GM21515 (cell line): Measurements from ENCODE around the gene PUS3.
"Not testable (repeated sequence)": the region's sequence is repeated elsewhere in the genome, so short reads cannot be mapped to it uniquely, and the experiment has no call there.

ENCODE experiments used
- ATAC-seq: cut with Tn5 transposase; IDR thresholded peaks from one replicate; pipeline ENCODE4 v1.9.1; 2021; ENCODE audit not compliant: unreplicated experiment

Gene PUS3

GRCh38 chr11:125872138-125872491 lies 30.9 kb downstream of the PUS3 start:
- ATAC-seq = no peak

- ATAC-seq = no peak
These were observed 31.4 kb downstream of the PUS3 start for GRCh38 chr11:125871391-125872137.

GRCh38 chr11:125869521-125869920 lies 33.5 kb downstream of the PUS3 start:
- no peak for ATAC-seq

- ATAC-seq = not testable (repeated sequence)
These were observed 37.7 kb downstream of the PUS3 start for GRCh38 chr11:125865354-125865753.

- ATAC-seq = not testable (repeated sequence)
These were observed 40.2 kb downstream of the PUS3 start for GRCh38 chr11:125862786-125863185.

GRCh38 chr11:125857670-125858069 lies 45.3 kb downstream of the PUS3 start:
- ATAC-seq = not testable (repeated sequence)

- no peak for ATAC-seq
These were observed 56.8 kb downstream of the PUS3 start for GRCh38 chr11:125846188-125846587.
